Astrocyte (in vitro differentiated cells and primary cell): ENCODE data around the gene RAPSN. TPM values are rescaled to one million over a fixed set of nuclear protein-coding genes. Genes with fewer than 3 reads are reported as not detected.

Source experiments
- DNase-seq: peaks from one replicate; pipeline ENCODE4 v3.0.0-alpha.2; 2010; ENCODE audit warnings: low read depth
- FAIRE-seq: peaks from 2 replicates; lab custom pipeline; 2011; peaks lifted over from hg19 to GRCh38; lab: Jason Lieb, UNC
- H2AFZ ChIP-seq: 2 replicates; pipeline ENCODE4 v1.6.0; 2012; ENCODE audit warnings: low read depth, low read length, inconsistent platforms
- H3K27ac ChIP-seq: 2 replicates; pipeline ENCODE4 v1.5.1; 2011; ENCODE audit warnings: low read depth, low read length, inconsistent platforms
- H3K27me3 ChIP-seq: 2 replicates; pipeline ENCODE4 v1.6.0; 2011; ENCODE audit warnings: low read length, inconsistent platforms; ENCODE audit not compliant: insufficient read depth
- H3K36me3 ChIP-seq: 2 replicates; pipeline ENCODE4 v1.5.1; 2011; ENCODE audit warnings: low read length, inconsistent platforms; ENCODE audit not compliant: insufficient read depth
- H3K4me1 ChIP-seq: 2 replicates; pipeline ENCODE4 v1.5.1; 2011; ENCODE audit warnings: low read length, inconsistent platforms; ENCODE audit not compliant: insufficient read depth
- H3K4me2 ChIP-seq: 2 replicates; pipeline ENCODE4 v1.6.0; 2012; ENCODE audit warnings: low read length, inconsistent platforms
- H3K4me3 ChIP-seq: 2 replicates; pipeline ENCODE4 v1.5.1; 2011; ENCODE audit warnings: low read depth, mild to moderate bottlenecking, low read length, inconsistent platforms; ENCODE audit not compliant: insufficient read depth
- H3K79me2 ChIP-seq: 2 replicates; pipeline ENCODE4 v1.6.0; 2012; ENCODE audit warnings: mild to moderate bottlenecking, low read length, inconsistent platforms; ENCODE audit not compliant: insufficient read depth
- H3K9ac ChIP-seq: 2 replicates; pipeline ENCODE4 v1.6.0; 2012; ENCODE audit warnings: mild to moderate bottlenecking, low read length, inconsistent platforms
- H3K9me3 ChIP-seq: 2 replicates; pipeline ENCODE4 v1.5.1; 2012; ENCODE audit warnings: low read depth, mild to moderate bottlenecking, low read length, inconsistent platforms; ENCODE audit not compliant: insufficient read depth
- H4K20me1 ChIP-seq: 2 replicates; pipeline ENCODE4 v1.6.0; 2012; ENCODE audit warnings: low read length, inconsistent platforms; ENCODE audit not compliant: insufficient read depth
- H3K27ac Mint-ChIP-seq: one replicate; pipeline ENCODE4 v1.8.0; 2021; ENCODE audit warnings: mild to moderate bottlenecking, mixed read lengths; ENCODE audit not compliant: unreplicated experiment
- H3K27me3 Mint-ChIP-seq: one replicate; pipeline ENCODE4 v1.8.0; 2021; ENCODE audit warnings: low read depth, mixed read lengths; ENCODE audit not compliant: unreplicated experiment
- H3K36me3 Mint-ChIP-seq: one replicate; pipeline ENCODE4 v1.8.0; 2021; ENCODE audit warnings: low read depth, mixed read lengths; ENCODE audit not compliant: unreplicated experiment
- H3K4me1 Mint-ChIP-seq: one replicate; pipeline ENCODE4 v1.8.0; 2021; ENCODE audit warnings: low read depth, mixed read lengths; ENCODE audit not compliant: unreplicated experiment
- H3K4me3 Mint-ChIP-seq: one replicate; pipeline ENCODE4 v1.8.0; 2021; ENCODE audit warnings: mild to moderate bottlenecking, moderate library complexity, mixed read lengths; ENCODE audit not compliant: unreplicated experiment
- H3K9me3 Mint-ChIP-seq: one replicate; pipeline ENCODE4 v1.8.0; 2021; ENCODE audit warnings: mild to moderate bottlenecking, mixed read lengths; ENCODE audit not compliant: unreplicated experiment
- CTCF ChIP-seq: IDR thresholded peaks from 2 replicates; pipeline ENCODE4 v1.5.1; 2011; ENCODE audit warnings: low read depth, mild to moderate bottlenecking, inconsistent platforms, low read length, moderate library complexity; ENCODE audit not compliant: insufficient read depth
- EZH2 ChIP-seq: IDR thresholded peaks from 2 replicates; pipeline ENCODE4 v1.6.1; 2012; ENCODE audit warnings: mild to moderate bottlenecking, low read length, inconsistent platforms; ENCODE audit not compliant: insufficient read depth
- total RNA-seq: library from RNA; stranded (reverse); gene quantifications from 2 replicates; pipeline ENCODE4 v1.2.1, GENCODE V29; 2021

The RAPSN gene
- total RNA-seq, 1 donor from 2014 or later: 0.86 TPM

DNA sequence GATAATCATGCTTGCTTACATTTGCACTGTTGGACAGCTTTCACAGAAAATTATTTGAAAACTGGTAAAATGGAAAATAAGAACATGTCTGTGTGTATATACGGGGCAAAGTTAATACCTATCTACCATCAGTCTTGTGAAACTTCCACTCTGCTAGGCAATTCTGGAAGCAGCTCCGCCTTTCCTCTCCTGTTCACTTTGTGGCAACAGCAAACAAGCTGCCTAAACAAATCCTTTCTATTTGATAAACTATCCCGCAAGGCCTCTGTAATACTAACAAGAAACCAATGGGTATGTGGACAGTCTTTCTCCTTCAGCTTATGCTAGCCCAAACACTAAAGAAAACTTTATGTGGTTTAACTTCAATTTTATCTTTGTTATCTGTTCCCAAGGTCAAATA is 39.2 kb upstream of the RAPSN start:
- no peak for TF ChIP-seq EZH2
- TF ChIP-seq CTCF: no peak
- DNase-seq (no peak), FAIRE-seq (no peak)
- Histone ChIP-seq H3K9me3 (no peaks in the 10 kb centered on the region), H3K4me1 (no peaks in the 10 kb centered on the region), H3K79me2 (peaks cover 44% of the 10 kb centered on the region), H3K27me3 (no peaks in the 10 kb centered on the region), H3K4me2 (no peak overlapping the region), H4K20me1 (peaks cover 46% of the 10 kb centered on the region), H3K36me3 (peaks cover 40% of the 10 kb centered on the region), H3K9ac (no peak overlapping the region), H3K27ac (no peak overlapping the region), H2AFZ (no peak overlapping the region), H3K4me3 (no peak overlapping the region)
- peaks cover 15% of the 10 kb centered on the region for H3K36me3 Mint-ChIP-seq
- no peaks in the 10 kb centered on the region for H3K27me3 Mint-ChIP-seq
- no peak overlapping the region for H3K4me3 Mint-ChIP-seq
- peaks cover 9% of the 10 kb centered on the region for H3K4me1 Mint-ChIP-seq
- no peak overlapping the region for H3K27ac Mint-ChIP-seq
- H3K9me3 Mint-ChIP-seq: no peaks in the 10 kb centered on the region

- Mint-ChIP-seq H3K9me3 (no peaks in the 10 kb centered on the region), H3K36me3 (peaks cover 12% of the 10 kb centered on the region), H3K4me3 (no peak overlapping the region), H3K27ac (no peak overlapping the region), H3K4me1 (peaks cover 7% of the 10 kb centered on the region), H3K27me3 (no peaks in the 10 kb centered on the region)
- H3K4me1 ChIP-seq: no peaks in the 10 kb centered on the region
- H4K20me1 ChIP-seq: peaks cover 40% of the 10 kb centered on the region
- no peak overlapping the region for H3K4me3 ChIP-seq
- no peak overlapping the region for H3K9ac ChIP-seq
- H2AFZ ChIP-seq: no peak overlapping the region
- no peak overlapping the region for H3K4me2 ChIP-seq
- no peak for TF ChIP-seq EZH2
- no peak for TF ChIP-seq CTCF
- H3K79me2 ChIP-seq: peaks cover 37% of the 10 kb centered on the region
- peaks cover 43% of the 10 kb centered on the region for H3K36me3 ChIP-seq
- H3K27me3 ChIP-seq: no peaks in the 10 kb centered on the region
- FAIRE-seq (no peak), DNase-seq (no peak)
- H3K9me3 ChIP-seq: no peaks in the 10 kb centered on the region
- no peak overlapping the region for H3K27ac ChIP-seq
These were observed 38.5 kb upstream of the RAPSN start for GRCh38 chr11:47487421-47487820.

- Histone ChIP-seq H3K4me2 (no peak overlapping the region), H3K9me3 (no peaks in the 10 kb centered on the region), H3K79me2 (peaks cover 26% of the 10 kb centered on the region), H3K36me3 (peaks cover 55% of the 10 kb centered on the region), H3K27me3 (no peaks in the 10 kb centered on the region), H3K4me3 (no peak overlapping the region), H3K27ac (no peak overlapping the region), H4K20me1 (peaks cover 34% of the 10 kb centered on the region), H3K9ac (no peak overlapping the region), H2AFZ (no peak overlapping the region), H3K4me1 (no peaks in the 10 kb centered on the region)
- H3K27me3 Mint-ChIP-seq: no peaks in the 10 kb centered on the region
- FAIRE-seq (no peak), DNase-seq (no peak)
- H3K9me3 Mint-ChIP-seq: no peaks in the 10 kb centered on the region
- TF ChIP-seq EZH2: no peak
- no peak for TF ChIP-seq CTCF
- H3K27ac Mint-ChIP-seq: no peak overlapping the region
- peaks cover 20% of the 10 kb centered on the region for H3K36me3 Mint-ChIP-seq
- H3K4me1 Mint-ChIP-seq: peaks cover 7% of the 10 kb centered on the region
- H3K4me3 Mint-ChIP-seq: no peak overlapping the region
These were observed 36.2 kb upstream of the RAPSN start for GRCh38 chr11:47485107-47485506.
